ENCODE data around the gene ZDHHC17.
A peak's percentile ranks its signal among the peaks of the same experiment; 100 is the strongest.

The ZDHHC17 gene

DNA sequence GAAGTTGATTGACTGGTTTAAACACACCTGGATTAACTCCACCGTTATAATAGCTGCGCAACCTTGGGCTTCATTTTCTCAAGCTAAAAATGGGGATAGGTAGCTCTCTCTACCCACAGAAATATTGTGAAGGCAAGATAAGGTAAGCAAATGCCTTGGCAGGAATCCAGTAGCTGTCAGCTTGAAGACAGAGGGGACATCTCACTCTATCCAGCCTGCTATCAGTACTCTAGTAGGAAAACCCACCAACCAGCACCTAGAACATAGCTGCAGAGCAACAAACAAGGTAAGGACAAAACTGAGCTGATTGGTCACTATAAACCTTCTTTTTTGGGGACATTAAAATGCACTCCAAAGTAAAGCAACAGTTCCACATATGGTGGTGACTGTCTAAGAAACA, 107.2 kb downstream of the ZDHHC17 start:
- TF ChIP-seq, protein P1, sequence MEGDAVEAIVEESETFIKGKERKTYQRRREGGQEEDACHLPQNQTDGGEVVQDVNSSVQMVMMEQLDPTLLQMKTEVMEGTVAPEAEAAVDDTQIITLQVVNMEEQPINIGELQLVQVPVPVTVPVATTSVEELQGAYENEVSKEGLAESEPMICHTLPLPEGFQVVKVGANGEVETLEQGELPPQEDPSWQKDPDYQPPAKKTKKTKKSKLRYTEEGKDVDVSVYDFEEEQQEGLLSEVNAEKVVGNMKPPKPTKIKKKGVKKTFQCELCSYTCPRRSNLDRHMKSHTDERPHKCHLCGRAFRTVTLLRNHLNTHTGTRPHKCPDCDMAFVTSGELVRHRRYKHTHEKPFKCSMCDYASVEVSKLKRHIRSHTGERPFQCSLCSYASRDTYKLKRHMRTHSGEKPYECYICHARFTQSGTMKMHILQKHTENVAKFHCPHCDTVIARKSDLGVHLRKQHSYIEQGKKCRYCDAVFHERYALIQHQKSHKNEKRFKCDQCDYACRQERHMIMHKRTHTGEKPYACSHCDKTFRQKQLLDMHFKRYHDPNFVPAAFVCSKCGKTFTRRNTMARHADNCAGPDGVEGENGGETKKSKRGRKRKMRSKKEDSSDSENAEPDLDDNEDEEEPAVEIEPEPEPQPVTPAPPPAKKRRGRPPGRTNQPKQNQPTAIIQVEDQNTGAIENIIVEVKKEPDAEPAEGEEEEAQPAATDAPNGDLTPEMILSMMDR (IDR thresholded peaks at IDR 0.05; ENCODE audit: low read depth, low read length) = no peak
- no peak for DNase-seq (ENCODE audit: extremely low read depth, low read depth)

DNA sequence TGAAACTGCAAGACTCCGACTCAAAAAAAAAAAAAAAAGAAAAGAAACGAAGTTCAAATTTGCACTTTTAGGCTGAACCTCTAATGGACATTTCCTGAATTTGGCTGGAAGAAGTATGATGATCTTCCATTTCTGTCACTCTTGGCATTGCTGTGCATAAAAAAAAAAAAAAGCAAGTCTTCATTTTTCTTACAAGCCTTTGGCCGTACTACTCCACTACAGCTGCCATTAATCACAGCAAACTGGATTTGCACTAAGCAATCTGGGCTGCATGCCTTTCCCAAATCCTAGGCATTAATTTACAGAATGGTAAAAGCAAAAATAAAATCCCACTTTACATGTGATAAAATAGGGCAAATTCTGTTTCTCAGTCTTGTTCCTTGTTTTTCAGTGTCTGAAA, 107.8 kb downstream of the ZDHHC17 start:
- no peak for DNase-seq (ENCODE audit: extremely low read depth, low read depth)
- TF ChIP-seq, protein P1 (IDR thresholded peaks at IDR 0.05; ENCODE audit: low read depth, low read length) = no peak

DNA sequence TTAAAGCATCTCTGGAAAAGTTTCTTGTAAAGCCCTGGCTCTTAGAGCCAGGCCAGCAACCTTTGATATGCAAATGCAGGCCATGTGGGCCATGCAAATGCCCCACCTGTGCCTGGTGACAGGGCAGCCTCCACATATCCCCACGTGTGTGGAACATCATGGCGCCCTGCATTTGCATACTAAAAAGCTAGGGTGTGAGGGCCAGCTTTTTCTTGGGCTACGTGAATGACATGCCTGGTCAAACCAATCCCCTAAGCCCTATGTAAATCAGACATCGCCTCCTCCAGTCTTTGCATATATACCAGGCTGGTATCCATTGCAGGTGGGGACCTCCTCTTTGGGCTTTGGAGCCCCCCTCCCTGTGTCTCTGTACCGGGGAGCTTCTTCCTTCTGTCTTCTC, 108.5 kb downstream of the ZDHHC17 start:
- DNase-seq (ENCODE audit: extremely low read depth, low read depth) = no peak
- TF ChIP-seq, protein P1 (IDR thresholded peaks at IDR 0.05; ENCODE audit: low read depth, low read length) = no peak

DNA sequence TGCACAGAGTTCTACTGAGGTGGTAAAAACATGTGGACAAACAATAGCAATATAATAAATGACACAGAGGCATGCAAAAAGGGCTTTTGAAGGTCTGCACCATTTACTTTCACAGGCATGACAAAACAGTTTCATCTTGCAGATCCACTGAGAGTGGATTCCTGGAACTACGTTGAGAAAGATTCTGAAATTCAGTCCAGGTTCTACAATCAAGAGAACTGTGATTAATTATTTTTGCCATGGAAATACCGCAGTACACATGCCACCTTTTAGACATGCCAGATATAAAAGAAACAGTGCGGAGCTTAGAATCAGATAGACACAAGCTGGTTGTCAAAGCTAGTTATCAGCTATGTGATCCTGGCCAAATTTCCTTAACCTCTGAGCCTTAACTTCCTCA, 110.1 kb downstream of the ZDHHC17 start:
- TF ChIP-seq, protein P1 (IDR thresholded peaks at IDR 0.05; ENCODE audit: low read depth, low read length) = no peak

DNA sequence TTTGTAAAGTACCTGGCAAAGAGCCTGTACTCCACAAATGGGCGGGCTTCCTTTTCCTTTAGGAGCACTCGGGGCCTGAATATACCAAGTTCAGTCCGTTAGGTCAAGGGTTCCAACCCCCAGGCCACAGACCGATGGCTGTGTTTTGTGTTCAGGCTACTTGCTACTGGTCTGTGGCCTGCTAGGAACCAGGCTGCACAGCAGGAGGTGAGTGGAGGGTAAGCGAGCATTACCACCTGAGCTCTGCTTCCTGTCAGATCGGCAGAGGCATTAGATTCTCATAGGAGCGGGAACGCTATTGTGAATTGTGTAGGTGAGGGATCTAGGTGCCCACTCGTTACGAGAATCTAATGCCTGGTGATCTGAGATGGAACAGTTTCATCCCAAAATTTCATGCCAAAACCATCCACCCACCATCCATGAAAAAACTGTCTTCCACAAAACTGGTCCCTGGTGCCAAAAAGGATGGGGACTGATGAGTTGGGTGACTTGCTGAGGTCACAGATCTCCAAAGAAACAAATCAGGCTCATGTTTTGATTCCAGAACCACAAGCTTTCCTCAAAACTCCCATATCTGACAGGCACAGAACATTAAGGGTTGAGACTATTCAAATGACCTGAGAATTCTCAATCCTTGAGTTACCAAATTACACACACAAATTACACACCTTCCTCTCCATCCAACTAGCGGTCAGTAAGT, 110.7 kb downstream of the ZDHHC17 start:
- TF ChIP-seq, protein P1 (IDR thresholded peaks at IDR 0.05; ENCODE audit: low read depth, low read length) = no peak
- no peak for DNase-seq (ENCODE audit: extremely low read depth, low read depth)

More for the DNA sequence above, 110.1 kb downstream of the ZDHHC17 start:
- peak; percentile 37 for DNase-seq (ENCODE audit: extremely low read depth, low read depth)

DNA sequence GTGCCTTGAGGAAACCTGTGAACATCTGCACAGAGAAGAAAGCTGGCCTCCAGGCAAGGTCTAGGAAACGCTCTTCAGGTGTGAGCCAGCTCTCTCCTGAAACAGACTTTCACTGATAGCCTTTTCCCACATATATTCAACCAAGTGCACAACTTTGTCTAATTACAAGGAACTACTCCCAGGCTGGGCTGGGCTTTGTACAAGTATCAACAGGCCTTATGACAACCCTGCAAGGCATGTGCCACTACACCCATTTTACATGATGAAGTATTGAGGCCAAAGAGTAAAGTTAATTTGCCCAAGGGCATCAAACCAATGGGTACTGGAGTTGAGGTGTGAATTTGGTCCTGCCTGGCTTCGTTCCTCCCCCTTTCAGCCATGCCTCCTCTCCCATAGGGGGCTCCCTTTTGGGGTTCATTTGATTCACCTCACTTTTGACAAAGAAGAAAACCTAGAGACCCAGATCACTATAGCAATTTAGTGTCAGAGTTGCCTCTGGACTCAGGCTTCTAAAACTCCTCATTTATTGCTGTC, 112.8 kb downstream of the ZDHHC17 start:
- TF ChIP-seq, protein P1 (IDR thresholded peaks at IDR 0.05; ENCODE audit: low read depth, low read length) = no peak
- DNase-seq (ENCODE audit: extremely low read depth, low read depth) = no peak

DNA sequence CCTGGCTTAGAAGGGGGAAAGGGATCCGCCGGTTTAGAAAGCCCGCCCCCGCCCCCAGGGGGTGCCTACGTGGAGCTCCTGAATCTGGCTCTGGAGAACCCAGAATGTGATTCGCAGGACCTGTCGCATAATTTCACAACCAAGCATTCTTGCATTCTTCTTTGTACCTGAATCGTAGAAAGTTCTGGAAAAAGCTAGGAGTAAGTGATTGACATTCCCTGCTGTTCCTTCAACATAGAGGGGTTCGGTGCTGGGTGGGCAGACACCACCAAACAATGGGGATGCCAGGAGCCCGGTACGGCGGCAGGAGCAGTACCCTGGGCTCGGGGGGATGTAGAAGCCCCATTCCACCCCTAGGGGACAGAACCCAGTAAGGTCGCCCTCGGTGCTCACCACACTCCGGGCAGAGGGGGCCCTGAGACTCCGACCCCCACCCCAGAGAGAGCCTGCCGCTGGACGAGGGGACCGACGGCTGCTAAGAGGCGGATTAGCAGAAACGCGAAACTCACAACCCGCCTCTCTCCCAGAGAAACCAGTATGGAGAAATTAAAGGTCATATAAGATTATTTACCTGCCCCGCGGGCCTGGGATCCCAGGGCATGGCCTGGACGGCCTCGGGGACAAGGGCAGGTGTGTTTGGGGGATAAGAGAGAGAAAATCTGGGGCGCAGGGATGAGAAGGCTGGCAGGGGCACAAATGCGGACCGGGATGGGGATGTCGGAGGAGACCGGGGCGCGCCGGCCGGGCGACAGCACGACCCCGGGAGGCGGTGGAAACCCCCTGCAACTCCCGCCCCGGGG, 114.4 kb downstream of the ZDHHC17 start:
- TF ChIP-seq, protein P1 (IDR thresholded peaks at IDR 0.05; ENCODE audit: low read depth, low read length) = peak; percentile 15; the same call in 1 of the 2 replicates
- DNase-seq (ENCODE audit: extremely low read depth, low read depth) = no peak
